ENCODE data around the gene ZNF236. TPM values are rescaled to one million over a fixed set of nuclear protein-coding genes. Genes with fewer than 3 reads are reported as not detected.
"Not testable (repeated sequence)": the region's sequence is repeated elsewhere in the genome, so short reads cannot be mapped to it uniquely, and the experiment has no call there.

The ZNF236 gene
- total and polyA plus RNA-seq, 2 donors (not counting 3 experiments of a cell fraction or from before 2014, with no cell fraction given) = 4.5 to 14.7 TPM

GRCh38 chr18:76772665-76773064 is 49.7 kb upstream of the ZNF236 start:
- TF ChIP-seq POLR2A (IDR thresholded peaks at IDR 0.05; ENCODE audit: low read depth, low read length) = no peak
- no peak for TF ChIP-seq MYC (IDR thresholded peaks at IDR 0.05; ENCODE audit: low read depth, low read length)
- TF ChIP-seq JUN (IDR thresholded peaks at IDR 0.05; ENCODE audit: borderline replicate concordance, insufficient read depth, insufficient read length, low read depth) = no peak
- no peak for TF ChIP-seq MAX (IDR thresholded peaks at IDR 0.05; ENCODE audit: insufficient read depth, insufficient read length)
- TF ChIP-seq FOS (IDR thresholded peaks at IDR 0.05; ENCODE audit: borderline replicate concordance, insufficient read depth, low read length) = no peak
- TF ChIP-seq CTCF (IDR thresholded peaks at IDR 0.05; ENCODE audit: extremely low read depth in 1 of 2, insufficient read depth in 1 of 2, low read depth in 1 of 2, low read length in 2 of 2) = no peak
- Histone ChIP-seq H3K27me3 (ENCODE audit: control insufficient read depth in 2 of 2, insufficient read depth in 2 of 2, low read length in 2 of 2) (no peaks in the 10 kb centered on the region), H4K20me1 (replicated peaks; ENCODE audit: control insufficient read depth, extremely low read depth, insufficient read depth, low read length) (no peaks in the 10 kb centered on the region), H3K9me3 (replicated peaks; ENCODE audit: control insufficient read depth, insufficient read depth, low read length) (no peaks in the 10 kb centered on the region), H3K4me2 (ENCODE audit: insufficient read depth, low read length) (no peak overlapping the region), H3K36me3 (ENCODE audit: control insufficient read depth in 2 of 2, extremely low read depth in 1 of 2, insufficient read depth in 2 of 2, low read length in 2 of 2) (no peaks in the 10 kb centered on the region), H3K4me3 (replicated peaks in 1 of 3; ENCODE audit: insufficient read depth in 1 of 3, low read depth in 1 of 3, low read length in 3 of 3) (no peak overlapping the region), H3K9ac (replicated peaks; ENCODE audit: extremely low read depth, insufficient read depth, low read length) (no peak overlapping the region), H3K4me1 (ENCODE audit: control insufficient read depth, extremely low read depth, insufficient read depth, low read length) (no peaks in the 10 kb centered on the region), H2AFZ (ENCODE audit: low read depth, low read length) (no peak overlapping the region), H3K27ac (ENCODE audit: insufficient read depth, low read depth, low read length) (no peak overlapping the region), H3K79me2 (ENCODE audit: control insufficient read depth, insufficient read depth, low read length) (no peaks in the 10 kb centered on the region), H3K9me1 (replicated peaks; ENCODE audit: control insufficient read depth, extremely low read depth, insufficient read depth, low read length) (no peaks in the 10 kb centered on the region)
- dilution Hi-C loops (cut with MboI; ENCODE audit: extremely low pct_ligation_motif_present, low sequenced_read_pairs) (no loop called here), intact Hi-C loops (cut with micrococcal nuclease) (no loop called here)
- ChIA-PET CTCF (no interaction called here), POLR2A (no interaction called here)
- FAIRE-seq = no peak
- DNase-seq (ENCODE audit: low read depth, low spot score) = no peak
- no TSS peak for BruUV-seq (replicated peaks)

- H3K9ac ChIP-seq (replicated peaks; ENCODE audit: extremely low read depth, insufficient read depth, low read length); H3K36me3 ChIP-seq (ENCODE audit: control insufficient read depth in 2 of 2, extremely low read depth in 1 of 2, insufficient read depth in 2 of 2, low read length in 2 of 2); H3K79me2 ChIP-seq (ENCODE audit: control insufficient read depth, insufficient read depth, low read length); H3K9me1 ChIP-seq (replicated peaks; ENCODE audit: control insufficient read depth, extremely low read depth, insufficient read depth, low read length); H3K4me2 ChIP-seq (ENCODE audit: insufficient read depth, low read length); H3K9me3 ChIP-seq (replicated peaks; ENCODE audit: control insufficient read depth, insufficient read depth, low read length); FAIRE-seq; intact Hi-C loops (cut with micrococcal nuclease); H4K20me1 ChIP-seq (replicated peaks; ENCODE audit: control insufficient read depth, extremely low read depth, insufficient read depth, low read length); POLR2A ChIA-PET; H3K4me1 ChIP-seq (ENCODE audit: control insufficient read depth, extremely low read depth, insufficient read depth, low read length); BruUV-seq (replicated peaks); H3K4me3 ChIP-seq (replicated peaks in 1 of 3; ENCODE audit: insufficient read depth in 1 of 3, low read depth in 1 of 3, low read length in 3 of 3); DNase-seq (ENCODE audit: low read depth, low spot score); dilution Hi-C loops (cut with MboI; ENCODE audit: extremely low pct_ligation_motif_present, low sequenced_read_pairs); H3K27ac ChIP-seq (ENCODE audit: insufficient read depth, low read depth, low read length); H2AFZ ChIP-seq (ENCODE audit: low read depth, low read length); CTCF ChIA-PET; H3K27me3 ChIP-seq (ENCODE audit: control insufficient read depth in 2 of 2, insufficient read depth in 2 of 2, low read length in 2 of 2): not testable (repeated sequence)
Observed at GRCh38 chr18:76777036-76777435, 45.3 kb upstream of the ZNF236 start.

Data from endothelial cell of umbilical vein (primary cell).